Smooth muscle cell (in vitro differentiated cells): ENCODE results near the gene SPEN. TPM values are rescaled to one million over a fixed set of nuclear protein-coding genes. Genes with fewer than 3 reads are reported as not detected.
"Not testable (repeated sequence)": the region's sequence is repeated elsewhere in the genome, so short reads cannot be mapped to it uniquely, and the experiment has no call there.

Experiments
- DNase-seq: peaks from one replicate; lab custom pipeline; 2025; ENCODE audit not compliant: unreplicated experiment; lab: John Stamatoyannopoulos, UW
- H2AFZ ChIP-seq: fragments of 200-600 bp; sonication (generic); 2 replicates; pipeline ENCODE4 v1.6.0; 2016; ENCODE audit warnings: antibody characterized with exemption, low read depth, mild to moderate bottlenecking
- H3F3A ChIP-seq: fragments of 200-600 bp; sonication (generic); 2 replicates; pipeline ENCODE4 v1.6.0; 2017; ENCODE audit warnings: antibody characterized with exemption, low read depth
- H3K27ac ChIP-seq: fragments of 200-600 bp; sonication (generic); 2 replicates; pipeline ENCODE4 v1.5.1; 2016; ENCODE audit warnings: low read depth, mild to moderate bottlenecking
- H3K27me3 ChIP-seq: fragments of 200-600 bp; sonication (generic); 2 replicates; pipeline ENCODE4 v1.6.1; 2016; ENCODE audit warnings: low read depth, mild to moderate bottlenecking
- H3K36me3 ChIP-seq: fragments of 200-600 bp; sonication (generic); 2 replicates; pipeline ENCODE4 v1.5.1; 2016; ENCODE audit warnings: low read depth
- H3K4me1 ChIP-seq: fragments of 200-600 bp; sonication (generic); 2 replicates; pipeline ENCODE4 v1.5.1; 2016; ENCODE audit warnings: low read depth
- H3K4me2 ChIP-seq: fragments of 200-600 bp; sonication (generic); 2 replicates; pipeline ENCODE4 v1.6.0; 2016; ENCODE audit warnings: mild to moderate bottlenecking
- H3K4me3 ChIP-seq: fragments of 200-600 bp; sonication (generic); 2 replicates; pipeline ENCODE4 v1.5.1; 2016; ENCODE audit warnings: mild to moderate bottlenecking
- H3K79me2 ChIP-seq: fragments of 200-600 bp; sonication (generic); 2 replicates; pipeline ENCODE4 v1.6.0; 2016; ENCODE audit warnings: low read depth, mild to moderate bottlenecking
- H3K9ac ChIP-seq: fragments of 200-600 bp; sonication (generic); 2 replicates; pipeline ENCODE4 v1.6.0; 2016; ENCODE audit warnings: low read depth
- H3K9me3 ChIP-seq: fragments of 200-600 bp; sonication (generic); replicated peaks from 2 replicates; pipeline ENCODE4 v1.5.1; 2016; ENCODE audit warnings: low read depth
- H4K20me1 ChIP-seq: fragments of 200-600 bp; sonication (generic); 2 replicates; pipeline ENCODE4 v1.6.0; 2016; ENCODE audit warnings: low read depth
- CTCF ChIP-seq: fragments of 200-600 bp; sonication (generic); IDR thresholded peaks from 2 replicates; pipeline ENCODE4 v1.5.1; 2017; ENCODE audit warnings: borderline replicate concordance, mild to moderate bottlenecking, antibody characterized with exemption; ENCODE audit not compliant: insufficient read depth, poor library complexity, severe bottlenecking
- WGBS: methylation state at CpG from one replicate; pipeline ENCODE4 v1.1.7; 2016; ENCODE audit warnings: low lambda C conversion rate; 5-methylcytosine and 5-hydroxymethylcytosine counted together
- polyA plus RNA-seq: library from polyadenylated mRNA; unstranded; fragments of >200 nt; fragmentation: Nextera tagmentation; extraction: Ambion mirVana; gene quantifications from 2 replicates; pipeline ENCODE4 v1.2.1, GENCODE V29; 2016
- total RNA-seq: library from RNA; depleted of rRNA; stranded (reverse); fragments of >200 nt; gene quantifications from 2 replicates; pipeline ENCODE4 v1.2.3, GENCODE V29; 2014

SPEN gene
- total and polyA plus RNA-seq, 2 experiments from 2014 or later: 10.6 to 28.7 TPM

DNA sequence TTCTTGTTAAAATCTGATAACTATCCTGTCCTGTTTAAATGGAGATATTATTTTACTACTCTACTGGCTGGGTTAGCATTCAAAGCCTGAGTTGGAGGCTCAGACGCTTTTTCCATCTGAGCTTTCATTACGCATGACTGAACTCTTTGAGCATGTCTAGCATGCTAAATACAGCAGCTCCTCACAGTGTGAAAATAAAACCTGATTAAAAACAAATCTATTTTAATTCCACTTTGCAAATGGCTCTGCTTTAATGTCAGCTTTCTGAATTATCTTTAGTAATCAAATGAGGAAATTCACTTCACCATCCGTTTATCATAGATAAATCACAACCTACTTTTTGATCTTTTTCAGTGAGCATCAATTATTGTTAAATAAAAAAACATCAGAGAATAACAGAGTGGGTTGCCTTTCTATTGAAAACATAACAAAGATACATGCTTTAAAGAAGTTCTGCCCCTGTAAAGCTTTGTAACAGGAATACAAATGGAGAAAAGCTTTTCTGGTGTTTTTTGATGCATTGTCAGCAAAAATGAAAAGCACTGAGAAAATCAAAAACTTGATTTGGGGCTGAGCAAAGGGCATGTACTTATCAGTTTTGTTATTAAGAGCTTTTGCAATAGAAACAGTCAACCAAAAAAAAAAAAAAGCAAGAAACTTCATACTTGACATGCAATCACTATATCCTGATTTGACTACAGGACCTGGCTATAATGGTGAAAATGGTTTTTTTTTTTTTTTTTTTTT lies 3.5 kb upstream of the SPEN start:
- no peak overlapping the region for H3K27ac ChIP-seq
- H3K4me2 ChIP-seq: no peak overlapping the region
- no peak for TF ChIP-seq CTCF
- H3K79me2 ChIP-seq: peaks cover 19% of the 10 kb centered on the region
- H3K36me3 ChIP-seq: no peaks in the 10 kb centered on the region
- H4K20me1 ChIP-seq: peaks cover 6% of the 10 kb centered on the region
- no peaks in the 10 kb centered on the region for H3K27me3 ChIP-seq
- H3K9me3 ChIP-seq: no peaks in the 10 kb centered on the region
- no peaks in the 10 kb centered on the region for H3F3A ChIP-seq
- peak overlapping the region; percentile 49 for H2AFZ ChIP-seq
- no peak for DNase-seq
- no peak overlapping the region for H3K4me3 ChIP-seq
- WGBS: 60% methylated on average over 3 of the region's 3 CpGs
- peaks cover 10% of the 10 kb centered on the region for H3K4me1 ChIP-seq
- H3K9ac ChIP-seq: no peak overlapping the region

GRCh38 chr1:15846056-15846455 lies 1.5 kb upstream of the SPEN start:
- not testable (repeated sequence) for H4K20me1 ChIP-seq, H3K4me3 ChIP-seq, H3K36me3 ChIP-seq, DNase-seq, H2AFZ ChIP-seq, H3F3A ChIP-seq, H3K27me3 ChIP-seq, H3K27ac ChIP-seq, H3K9me3 ChIP-seq, H3K4me2 ChIP-seq, H3K9ac ChIP-seq
- 97% methylated on average over 11 of the region's 11 CpGs for WGBS
- Histone ChIP-seq H3K79me2 (peaks cover 29% of the 10 kb centered on the region), H3K4me1 (peaks cover 19% of the 10 kb centered on the region)

DNA sequence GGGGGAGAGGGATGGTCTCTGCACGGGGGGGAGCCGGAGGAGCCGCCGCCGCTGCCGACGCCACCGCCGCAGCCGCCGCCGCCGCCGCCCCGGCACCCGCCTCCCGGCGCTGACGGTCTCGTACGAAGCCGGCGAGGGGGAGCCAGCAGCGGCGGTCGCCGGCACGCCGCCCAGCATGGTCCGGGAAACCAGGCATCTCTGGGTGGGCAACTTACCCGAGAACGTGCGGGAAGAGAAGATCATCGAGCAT lies 311 bp downstream of the SPEN start:
- no peak for DNase-seq
- Histone ChIP-seq H3K36me3 (no peaks in the 10 kb centered on the region), H3K4me2 (peak overlapping the region; percentile 90), H2AFZ (no peak overlapping the region), H3K9ac (peak overlapping the region; percentile 90), H3K27ac (peak overlapping the region; percentile 97), H3K27me3 (no peaks in the 10 kb centered on the region), H4K20me1 (peaks cover 12% of the 10 kb centered on the region), H3K79me2 (peaks cover 47% of the 10 kb centered on the region), H3K9me3 (no peaks in the 10 kb centered on the region), H3K4me3 (peak overlapping the region; percentile 80), H3F3A (peaks cover 3% of the 10 kb centered on the region), H3K4me1 (peaks cover 27% of the 10 kb centered on the region)
- WGBS: 0% methylated on average over 21 of the region's 34 CpGs
- TF ChIP-seq CTCF: no peak

GRCh38 chr1:15848143-15848928 lies 829 bp downstream of the SPEN start:
- Histone ChIP-seq H3K4me1 (peaks cover 27% of the 10 kb centered on the region), H3K27ac (peak overlapping the region; percentile 97), H3F3A (peaks cover 3% of the 10 kb centered on the region), H3K36me3 (no peaks in the 10 kb centered on the region), H3K4me2 (peak overlapping the region; percentile 90), H3K9me3 (no peaks in the 10 kb centered on the region), H2AFZ (no peak overlapping the region), H3K9ac (peak overlapping the region; percentile 90), H3K27me3 (no peaks in the 10 kb centered on the region), H3K79me2 (peaks cover 52% of the 10 kb centered on the region), H4K20me1 (peaks cover 17% of the 10 kb centered on the region), H3K4me3 (peak overlapping the region; percentile 80)
- no peak for TF ChIP-seq CTCF
- WGBS: 1% methylated on average over 91 of the region's 104 CpGs
- peak; percentile 55 for DNase-seq
